Measurements from ENCODE around the gene ANKLE1.

DNA sequence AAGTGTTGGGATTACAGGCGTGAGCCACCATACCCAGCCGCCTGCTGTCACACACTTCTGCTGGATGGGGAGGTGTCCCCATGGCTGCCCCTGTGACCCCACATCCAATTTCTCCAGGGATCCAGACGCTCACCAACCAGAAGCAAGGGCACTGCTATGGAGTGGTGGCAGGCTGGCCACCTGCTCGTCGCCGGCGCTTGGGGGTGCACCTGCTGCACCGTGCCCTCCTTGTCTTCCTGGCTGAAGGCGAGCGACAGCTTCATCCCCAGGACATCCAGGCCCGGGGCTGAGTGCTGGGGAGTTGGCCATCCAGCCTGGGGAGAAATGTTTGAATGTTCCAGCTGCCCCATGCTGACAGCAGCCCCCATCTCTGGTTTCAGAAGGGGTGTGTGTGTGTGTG, 4.6 kb downstream of the ANKLE1 start:
- no peak for TF ChIP-seq CEBPB (IDR thresholded peaks at IDR 0.05)
- TF ChIP-seq HOXA7 (CRISPR knock-in tag; IDR thresholded peaks at IDR 0.05): no peak
- no peak for TF ChIP-seq HOXB13 (CRISPR knock-in tag; IDR thresholded peaks at IDR 0.05; ENCODE audit: low read depth)

All from A549 (cell line).